Muscle layer of duodenum (tissue), 2 donors: ENCODE data around the gene RNF43.
"Not testable (repeated sequence)": the region's sequence is repeated elsewhere in the genome, so short reads cannot be mapped to it uniquely, and the experiment has no call there.

ENCODE experiments used
- H3K27ac ChIP-seq: one replicate; pipeline ENCODE4 v1.7.0; 2013; ENCODE audit warnings: mild to moderate bottlenecking, low read length
- H3K27me3 ChIP-seq: one replicate; pipeline ENCODE4 v1.7.0; 2013; ENCODE audit warnings: low read depth, mild to moderate bottlenecking, control low read depth, low read length
- H3K36me3 ChIP-seq, 2 donors: one replicate each; pipeline ENCODE4 v1.7.0; 2013; ENCODE audit warnings: low read length in 2 of 2, control low read depth in 1 of 2, mild to moderate bottlenecking in 1 of 2; ENCODE audit not compliant: insufficient read depth in 2 of 2, control insufficient read depth in 1 of 2
- H3K4me1 ChIP-seq, 2 donors: one replicate each; pipeline ENCODE4 v1.7.0; 2013; ENCODE audit warnings: low read length in 2 of 2, mild to moderate bottlenecking in 2 of 2, control low read depth in 1 of 2, moderate library complexity in 1 of 2; ENCODE audit not compliant: insufficient read depth in 2 of 2, control insufficient read depth in 1 of 2
- H3K4me3 ChIP-seq, 2 donors: one replicate each; pipeline ENCODE4 v1.7.0; 2013; ENCODE audit warnings: low read length in 2 of 2, low read depth in 1 of 2, mild to moderate bottlenecking in 1 of 2
- H3K9me3 ChIP-seq, 2 donors: one replicate each; pipeline ENCODE4 v1.7.0; 2013; ENCODE audit warnings: low read length in 2 of 2, control low read depth in 1 of 2, mild to moderate bottlenecking in 1 of 2; ENCODE audit not compliant: control insufficient read depth in 1 of 2
- donor health status: healthy.

Gene RNF43

DNA sequence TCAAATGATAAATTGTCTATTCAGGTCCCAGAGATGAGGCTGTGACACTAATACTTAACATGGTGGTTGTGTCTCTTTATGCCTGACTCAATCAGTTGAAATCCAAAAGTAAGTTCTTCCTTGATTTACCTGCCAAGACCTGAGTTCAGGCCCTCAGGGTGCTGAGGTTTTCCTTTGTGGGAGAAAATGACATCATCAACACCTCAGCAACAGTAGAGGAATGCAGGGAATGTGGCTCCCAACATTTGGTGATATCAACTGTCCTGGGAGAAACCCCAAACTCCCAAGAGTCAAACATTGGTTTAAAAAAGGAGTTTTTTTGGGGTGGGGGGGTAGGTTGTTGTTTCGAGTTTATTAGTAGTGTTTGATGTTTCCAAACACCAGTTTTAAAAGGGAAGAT lies 14.7 kb downstream of the RNF43 start:
- Histone ChIP-seq H3K36me3 (no peaks in the 10 kb centered on the region), H3K4me1 (peaks cover 0 to 8% of the 10 kb centered on the region in 2 donors), H3K9me3 (no peaks in the 10 kb centered on the region), H3K27me3 (no peaks in the 10 kb centered on the region), H3K4me3 (no peak overlapping the region), H3K27ac (no peak overlapping the region)

- Histone ChIP-seq H3K9me3 (no peaks in the 10 kb centered on the region), H3K27me3 (no peaks in the 10 kb centered on the region), H3K36me3 (no peaks in the 10 kb centered on the region), H3K4me3 (no peak overlapping the region), H3K4me1 (peaks cover 0 to 8% of the 10 kb centered on the region in 2 donors), H3K27ac (no peak overlapping the region)
Measured at GRCh38 chr17:58402047-58402446, 15.3 kb downstream of the RNF43 start.

GRCh38 chr17:58401287-58401686 lies 16.0 kb downstream of the RNF43 start:
- Histone ChIP-seq H3K4me1 (peaks cover 0 to 8% of the 10 kb centered on the region in 2 donors), H3K36me3 (no peaks in the 10 kb centered on the region), H3K4me3 (peak overlapping the region in 1 of 2 donors; percentile 2), H3K27ac (no peak overlapping the region), H3K27me3 (no peaks in the 10 kb centered on the region), H3K9me3 (no peaks in the 10 kb centered on the region)

DNA sequence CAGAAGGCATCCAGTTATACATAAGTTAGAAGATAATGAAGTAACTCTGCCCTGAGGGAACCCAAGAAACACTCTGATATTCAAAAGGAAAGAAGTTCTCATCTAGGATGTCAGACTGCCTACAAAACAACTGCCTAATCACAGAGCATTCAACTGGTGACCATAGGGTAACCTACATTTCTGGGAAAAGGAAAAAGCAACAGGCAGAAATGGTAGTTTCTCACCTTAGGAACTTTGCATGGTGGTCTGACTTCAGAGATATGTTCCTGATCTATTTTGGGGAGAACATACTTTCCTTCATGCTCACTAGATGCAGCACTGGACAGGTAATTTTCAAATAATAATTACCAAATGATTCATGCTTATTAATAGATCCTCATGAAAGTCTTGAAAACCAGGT lies 16.5 kb downstream of the RNF43 start:
- Histone ChIP-seq H3K36me3 (no peaks in the 10 kb centered on the region), H3K4me3 (peak overlapping the region in 1 of 2 donors; percentile 2), H3K9me3 (no peaks in the 10 kb centered on the region), H3K27ac (no peak overlapping the region), H3K4me1 (peaks cover 0 to 8% of the 10 kb centered on the region in 2 donors), H3K27me3 (no peaks in the 10 kb centered on the region)

GRCh38 chr17:58399974-58400373 lies 17.4 kb downstream of the RNF43 start:
- H3K9me3 ChIP-seq, result no peaks in the 10 kb centered on the region
- H3K36me3 ChIP-seq, result no peaks in the 10 kb centered on the region
- H3K27me3 ChIP-seq, result no peaks in the 10 kb centered on the region
- H3K4me1 ChIP-seq, result peaks cover 0 to 8% of the 10 kb centered on the region in 2 donors
- no peak overlapping the region for H3K27ac ChIP-seq
- no peak overlapping the region for H3K4me3 ChIP-seq

- H3K4me3 ChIP-seq, result no peak overlapping the region
- peaks cover 0 to 8% of the 10 kb centered on the region in 2 donors for H3K4me1 ChIP-seq
- H3K36me3 ChIP-seq, result no peaks in the 10 kb centered on the region
- no peaks in the 10 kb centered on the region for H3K9me3 ChIP-seq
- no peak overlapping the region for H3K27ac ChIP-seq
- H3K27me3 ChIP-seq, result no peaks in the 10 kb centered on the region
Measured at GRCh38 chr17:58398574-58399266, 18.6 kb downstream of the RNF43 start.

DNA sequence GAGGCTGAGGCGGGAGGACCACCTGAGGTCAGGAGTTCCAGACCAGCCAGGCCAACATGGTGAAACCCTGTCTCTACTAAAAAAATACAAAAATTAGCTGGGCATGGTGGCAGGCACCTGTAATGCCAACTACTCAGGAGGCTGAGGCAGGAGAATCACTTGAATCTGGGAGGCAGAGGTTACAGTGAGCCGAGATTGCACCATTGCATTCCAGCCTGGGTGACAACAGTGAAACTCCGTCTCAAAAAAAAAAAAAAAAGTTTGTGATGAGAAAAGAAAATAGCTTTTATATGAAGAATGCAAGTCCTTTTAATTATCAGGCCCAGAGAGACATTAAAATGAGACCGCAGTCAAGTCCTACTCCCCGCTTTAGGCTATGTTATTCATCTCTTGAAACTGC lies 19.9 kb downstream of the RNF43 start:
- not testable (repeated sequence) for H3K27ac ChIP-seq, H3K27me3 ChIP-seq, H3K4me1 ChIP-seq, H3K9me3 ChIP-seq, H3K4me3 ChIP-seq, H3K36me3 ChIP-seq

GRCh38 chr17:58396173-58396572 lies 21.2 kb downstream of the RNF43 start:
- Histone ChIP-seq H3K4me1 (peaks cover 0 to 6% of the 10 kb centered on the region in 2 donors), H3K36me3 (no peaks in the 10 kb centered on the region), H3K9me3 (no peaks in the 10 kb centered on the region), H3K4me3 (no peak overlapping the region), H3K27me3 (no peaks in the 10 kb centered on the region), H3K27ac (no peak overlapping the region)

- Histone ChIP-seq H3K36me3 (no peaks in the 10 kb centered on the region), H3K27ac (no peak overlapping the region), H3K4me1 (no peaks in the 10 kb centered on the region)
Measured at GRCh38 chr17:58394534-58395223, 22.7 kb downstream of the RNF43 start.

DNA sequence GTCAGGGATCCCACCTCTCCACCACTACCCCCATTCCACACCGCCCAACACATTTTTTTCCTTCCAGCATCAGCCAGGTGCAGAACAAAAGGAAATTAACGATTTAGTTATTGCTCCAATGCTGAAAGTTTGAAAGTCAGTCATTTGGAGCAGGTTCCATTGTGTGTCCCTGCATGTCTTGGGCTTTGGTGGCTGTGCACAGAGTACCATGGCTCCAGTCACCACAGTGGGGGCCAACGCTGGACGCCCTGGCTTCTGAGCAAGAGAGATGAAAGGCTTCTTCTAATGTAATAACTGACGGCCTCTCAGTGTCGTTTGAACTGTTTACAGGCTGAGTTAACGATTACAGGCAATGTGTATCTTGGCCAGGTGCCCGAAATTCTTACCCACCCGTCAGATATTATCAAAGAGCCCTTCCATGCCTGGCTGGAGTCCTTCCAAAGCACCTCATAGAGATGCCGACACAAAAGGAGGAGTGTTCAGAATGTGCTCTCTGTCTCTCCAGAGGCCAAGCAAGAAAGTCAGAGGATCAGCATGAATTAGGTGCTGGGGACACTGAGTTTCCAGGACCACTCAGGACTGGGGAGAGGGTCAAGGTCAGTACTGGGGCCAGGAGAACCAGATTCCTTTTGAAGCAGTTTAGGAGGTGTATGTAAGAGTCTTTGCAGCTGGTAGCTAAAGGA lies 25.9 kb downstream of the RNF43 start:
- H3K36me3 ChIP-seq, result no peaks in the 10 kb centered on the region
- H3K27me3 ChIP-seq, result no peaks in the 10 kb centered on the region
- no peak overlapping the region for H3K4me3 ChIP-seq
- H3K9me3 ChIP-seq, result no peaks in the 10 kb centered on the region
- no peak overlapping the region for H3K27ac ChIP-seq
- no peaks in the 10 kb centered on the region for H3K4me1 ChIP-seq

More at GRCh38 chr17:58394534-58395223, 22.7 kb downstream of the RNF43 start:
- Histone ChIP-seq H3K4me3 (no peak overlapping the region), H3K9me3 (no peaks in the 10 kb centered on the region), H3K27me3 (no peaks in the 10 kb centered on the region)

DNA sequence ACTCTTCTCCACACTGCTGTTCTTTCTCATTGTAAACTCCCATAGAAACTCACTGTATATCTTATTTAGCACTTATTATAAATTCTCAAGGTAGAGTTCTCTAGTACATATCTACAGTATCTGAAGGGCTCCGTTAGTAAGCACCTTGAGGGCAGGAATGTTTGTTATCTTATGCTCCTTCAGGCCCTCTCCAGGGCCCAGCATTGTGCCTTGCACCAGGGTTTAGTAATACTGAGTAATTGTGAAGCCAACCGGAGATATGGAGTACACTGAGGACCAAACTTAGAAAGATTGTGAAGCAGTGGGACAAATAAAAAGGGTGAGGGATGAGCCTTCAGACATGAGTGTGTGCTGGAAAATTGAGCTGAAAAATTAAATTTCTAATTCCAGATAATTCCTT lies 26.4 kb downstream of the RNF43 start:
- Histone ChIP-seq H3K27ac (no peak overlapping the region), H3K4me1 (no peaks in the 10 kb centered on the region)

More for the DNA sequence above, 26.4 kb downstream of the RNF43 start:
- Histone ChIP-seq H3K27me3 (no peaks in the 10 kb centered on the region), H3K4me3 (no peak overlapping the region), H3K9me3 (no peaks in the 10 kb centered on the region), H3K36me3 (no peaks in the 10 kb centered on the region)
